Esophagus (tissue), 2 donors: ENCODE data around the gene PF4V1. TPM values are rescaled to one million over a fixed set of nuclear protein-coding genes. Genes with fewer than 3 reads are reported as not detected.

Experiments used
- H3K27ac ChIP-seq, 2 donors: one replicate each; pipeline ENCODE4 v1.5.1; 2013; ENCODE audit warnings: low read depth in 2 of 2, mild to moderate bottlenecking in 2 of 2, inconsistent platforms in 1 of 2, low read length in 1 of 2, moderate library complexity in 1 of 2
- H3K27me3 ChIP-seq, 2 donors: one replicate each; pipeline ENCODE4 v1.6.1; 2013; ENCODE audit warnings: low read length in 2 of 2, control low read depth in 1 of 2, mild to moderate bottlenecking in 1 of 2; ENCODE audit not compliant: insufficient read depth in 2 of 2, control insufficient read depth in 1 of 2
- H3K36me3 ChIP-seq, 2 donors: one replicate each; pipeline ENCODE4 v1.6.1; 2013; ENCODE audit warnings: low read length in 1 of 2; ENCODE audit not compliant: control insufficient read depth in 2 of 2, insufficient read depth in 2 of 2
- H3K4me1 ChIP-seq, 2 donors: one replicate each; pipeline ENCODE4 v1.6.1; 2013; ENCODE audit warnings: low read length in 1 of 2; ENCODE audit not compliant: control insufficient read depth in 2 of 2, insufficient read depth in 2 of 2
- H3K4me3 ChIP-seq, 2 donors: one replicate each; pipeline ENCODE4 v1.5.1; 2013; ENCODE audit warnings: low read length in 2 of 2, mild to moderate bottlenecking in 2 of 2, low read depth in 1 of 2, moderate library complexity in 1 of 2
- H3K9me3 ChIP-seq, 2 donors: one replicate each; pipeline ENCODE4 v1.6.1; 2013; ENCODE audit warnings: mild to moderate bottlenecking in 2 of 2, low read depth in 1 of 2, low read length in 1 of 2, moderate library complexity in 1 of 2; ENCODE audit not compliant: control insufficient read depth in 2 of 2, insufficient read depth in 1 of 2
- WGBS, 2 donors: extraction: QIAGEN DNeasy Blood & Tissue Kit; methylation state at CpG; one replicate each; pipeline ENCODE4 v1.1.7; 2013; 5-methylcytosine and 5-hydroxymethylcytosine counted together
- polyA plus RNA-seq, 2 donors: library from polyadenylated mRNA; stranded (reverse); fragments of 200-250 nt; gene quantifications; one replicate each; pipeline ENCODE4 v1.2.3, GENCODE V29; 2013
- donor health status: healthy with polysubstance abuse.
- donor health status: Bipolar disorder and iron deficiency.

The PF4V1 gene
- polyA plus RNA-seq, 2 donors, result not detected

- WGBS, 2 donors, result 74 to 78% methylated on average over 4 of the region's 4 CpGs
- Histone ChIP-seq H3K9me3 (no peaks in the 10 kb centered on the region), H3K27me3 (no peaks in the 10 kb centered on the region), H3K4me1 (no peaks in the 10 kb centered on the region), H3K27ac (no peak overlapping the region), H3K36me3 (no peaks in the 10 kb centered on the region), H3K4me3 (no peak overlapping the region)
Observed at GRCh38 chr4:73855406-73855805, 2.3 kb downstream of the PF4V1 start.

GRCh38 chr4:73856518-73856917, 3.4 kb downstream of the PF4V1 start:
- H3K4me3 ChIP-seq, result no peak overlapping the region
- H3K27me3 ChIP-seq, result no peaks in the 10 kb centered on the region
- H3K4me1 ChIP-seq, result no peaks in the 10 kb centered on the region
- no peaks in the 10 kb centered on the region for H3K36me3 ChIP-seq
- no peaks in the 10 kb centered on the region for H3K9me3 ChIP-seq
- H3K27ac ChIP-seq, result no peak overlapping the region

GRCh38 chr4:73859614-73860088, 6.6 kb downstream of the PF4V1 start:
- Histone ChIP-seq H3K4me1 (no peaks in the 10 kb centered on the region), H3K9me3 (no peaks in the 10 kb centered on the region), H3K27me3 (no peaks in the 10 kb centered on the region), H3K27ac (no peak overlapping the region), H3K36me3 (no peaks in the 10 kb centered on the region), H3K4me3 (no peak overlapping the region)

GRCh38 chr4:73860181-73860580, 7.1 kb downstream of the PF4V1 start:
- 40 to 51% methylated on average over 4 of the region's 4 CpGs for WGBS, 2 donors

GRCh38 chr4:73860917-73861316, 7.8 kb downstream of the PF4V1 start:
- Histone ChIP-seq H3K36me3 (no peaks in the 10 kb centered on the region), H3K4me1 (no peaks in the 10 kb centered on the region), H3K4me3 (no peak overlapping the region), H3K27ac (no peak overlapping the region), H3K9me3 (no peaks in the 10 kb centered on the region), H3K27me3 (no peaks in the 10 kb centered on the region)
- WGBS, 2 donors, result 79 to 81% methylated on average over 3 of the region's 3 CpGs

More at GRCh38 chr4:73860181-73860580, 7.1 kb downstream of the PF4V1 start:
- Histone ChIP-seq H3K4me3 (no peak overlapping the region), H3K36me3 (no peaks in the 10 kb centered on the region), H3K27ac (no peak overlapping the region), H3K9me3 (no peaks in the 10 kb centered on the region), H3K27me3 (no peaks in the 10 kb centered on the region), H3K4me1 (no peaks in the 10 kb centered on the region)

DNA sequence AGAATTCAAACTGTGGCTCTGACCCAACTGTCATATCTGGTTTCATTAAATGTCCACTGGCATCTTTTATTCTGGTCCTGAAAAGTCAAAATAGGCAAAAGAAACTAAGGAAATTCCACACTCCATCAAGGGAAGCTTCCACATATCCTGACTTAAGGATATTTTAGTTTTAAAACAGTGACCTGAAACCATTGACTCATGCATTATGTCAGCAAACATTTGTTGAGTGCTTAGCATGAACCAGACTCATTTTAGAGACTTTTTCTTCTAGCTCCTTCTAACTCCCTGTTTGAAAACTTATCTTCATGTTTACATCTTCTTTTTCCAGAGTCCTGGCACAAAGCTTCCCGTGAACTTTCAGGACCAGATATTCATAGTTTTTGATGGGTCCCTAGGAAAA, 9.2 kb downstream of the PF4V1 start:
- no peaks in the 10 kb centered on the region for H3K27me3 ChIP-seq
- H3K36me3 ChIP-seq, result no peaks in the 10 kb centered on the region
- no peak overlapping the region for H3K27ac ChIP-seq
- no peaks in the 10 kb centered on the region for H3K4me1 ChIP-seq
- H3K4me3 ChIP-seq, result no peak overlapping the region
- no peaks in the 10 kb centered on the region for H3K9me3 ChIP-seq
- WGBS, 2 donors, result 79 to 90% methylated on average over 1 of the region's 1 CpG

DNA sequence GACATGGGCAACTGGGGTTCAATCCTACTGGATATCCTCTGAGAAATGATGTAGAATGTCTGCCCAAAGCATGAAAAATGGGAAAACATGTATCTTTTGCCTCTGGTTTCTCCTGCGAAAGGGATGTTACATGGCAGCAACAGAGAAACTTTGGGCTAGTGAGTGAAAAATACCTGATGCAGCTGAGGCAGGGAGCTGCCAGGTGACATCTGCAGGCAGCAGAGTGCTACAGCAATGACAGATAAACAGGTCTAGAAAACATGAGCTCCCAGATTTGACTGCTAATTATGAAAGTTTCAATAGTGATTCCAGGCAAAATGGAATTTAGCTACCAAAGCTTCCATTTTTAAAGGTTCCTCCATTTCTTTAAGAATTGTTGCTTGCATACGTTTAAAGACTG, 11.3 kb downstream of the PF4V1 start:
- WGBS, 2 donors, result 63 to 68% methylated on average over 2 of the region's 2 CpGs
- Histone ChIP-seq H3K36me3 (no peaks in the 10 kb centered on the region), H3K9me3 (no peaks in the 10 kb centered on the region), H3K27ac (no peak overlapping the region), H3K27me3 (no peaks in the 10 kb centered on the region), H3K4me1 (no peaks in the 10 kb centered on the region), H3K4me3 (no peak overlapping the region)

- H3K36me3 ChIP-seq, result no peaks in the 10 kb centered on the region
- 68 to 73% methylated on average over 8 of the region's 8 CpGs for WGBS, 2 donors
- no peak overlapping the region for H3K27ac ChIP-seq
- H3K27me3 ChIP-seq, result no peaks in the 10 kb centered on the region
- H3K4me3 ChIP-seq, result no peak overlapping the region
- no peaks in the 10 kb centered on the region for H3K9me3 ChIP-seq
- peaks cover 2 to 3% of the 10 kb centered on the region in 2 donors for H3K4me1 ChIP-seq
Observed at GRCh38 chr4:73864961-73865360, 11.9 kb downstream of the PF4V1 start.

DNA sequence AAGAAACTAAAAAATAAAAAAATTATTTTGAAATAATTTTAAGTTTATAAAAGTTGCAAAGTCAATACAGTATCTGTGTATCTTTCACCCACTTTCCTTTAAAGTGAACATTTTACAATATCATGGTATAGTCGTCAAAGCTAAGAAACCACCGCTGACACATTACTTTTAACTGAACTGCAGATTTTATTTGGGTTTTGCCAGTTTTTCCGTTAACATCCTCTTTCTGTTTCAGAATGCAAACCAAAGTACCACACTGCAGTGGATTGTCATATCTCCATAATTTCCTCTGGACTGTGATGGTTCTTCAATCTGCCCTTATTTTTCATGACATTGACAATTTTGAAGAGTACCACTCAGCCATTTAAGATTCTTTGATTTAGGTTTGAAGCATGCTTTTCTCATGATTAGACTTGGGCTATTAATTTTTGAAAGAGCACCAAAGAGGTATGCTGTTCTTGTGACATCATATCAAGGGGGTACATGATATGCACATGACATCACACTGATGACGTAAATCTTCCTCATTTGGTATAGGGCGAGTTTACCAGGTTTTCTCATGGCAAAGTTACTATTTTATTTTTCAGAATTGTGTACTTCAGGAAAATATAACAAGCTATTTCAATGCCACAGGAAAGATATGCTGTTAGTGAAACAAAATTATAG, 12.5 kb downstream of the PF4V1 start:
- Histone ChIP-seq H3K36me3 (no peaks in the 10 kb centered on the region), H3K9me3 (no peaks in the 10 kb centered on the region), H3K27ac (no peak overlapping the region), H3K27me3 (no peaks in the 10 kb centered on the region), H3K4me1 (peaks cover 2 to 3% of the 10 kb centered on the region in 2 donors), H3K4me3 (no peak overlapping the region)
- WGBS, 2 donors, result 74 to 80% methylated on average over 5 of the region's 5 CpGs

- H3K4me3 ChIP-seq, result no peak overlapping the region
- H3K4me1 ChIP-seq, result peaks cover 2 to 3% of the 10 kb centered on the region in 2 donors
- H3K9me3 ChIP-seq, result no peaks in the 10 kb centered on the region
- no peaks in the 10 kb centered on the region for H3K27me3 ChIP-seq
- H3K36me3 ChIP-seq, result no peaks in the 10 kb centered on the region
- 35 to 40% methylated on average over 2 of the region's 2 CpGs for WGBS, 2 donors
- no peak overlapping the region for H3K27ac ChIP-seq
Observed at GRCh38 chr4:73866246-73866645, 13.2 kb downstream of the PF4V1 start.
